BLaER1 treated with 17β-estradiol and CSF1 and Interleukin-3, amounts not matched to agents 10 nM and 100 nM (cell line): ENCODE measurements around the gene TMEM116.

Source experiments
- H3K27ac ChIP-seq, 11 experiments: shearing (Covaris generic); formaldehyde crosslinking; 2 replicates each; pipeline ENCODE4 v1.8.1; 2022
- H3K27me3 ChIP-seq, 11 experiments: shearing (Covaris generic); formaldehyde crosslinking; 2 replicates each; pipeline ENCODE4 v1.8.1; 2022
- H3K36me3 ChIP-seq, 11 experiments: shearing (Covaris generic); formaldehyde crosslinking; 2 replicates each; pipeline ENCODE4 v1.8.1; 2022
- H3K4me1 ChIP-seq, 10 experiments: shearing (Covaris generic); formaldehyde crosslinking; 2 replicates each; pipeline ENCODE4 v1.8.1; 2022
- H3K4me2 ChIP-seq, 11 experiments: shearing (Covaris generic); formaldehyde crosslinking; 2 replicates each; pipeline ENCODE4 v1.8.1; 2022
- H3K4me3 ChIP-seq, 10 experiments: shearing (Covaris generic); formaldehyde crosslinking; 2 replicates each; pipeline ENCODE4 v1.8.1; 2022
- H3K9ac ChIP-seq, 11 experiments: shearing (Covaris generic); formaldehyde crosslinking; 2 replicates each; pipeline ENCODE4 v1.8.1; 2022
- H3K9me3 ChIP-seq, 11 experiments: shearing (Covaris generic); formaldehyde crosslinking; replicated peaks in 1 of 11; 2 replicates each; pipeline ENCODE4 v1.8.1; 2022
- H4K20me1 ChIP-seq, 11 experiments: shearing (Covaris generic); formaldehyde crosslinking; 2 replicates each; pipeline ENCODE4 v1.8.1; 2022
- Cebpa-rat ChIP-seq, 11 experiments: shearing (Covaris generic); IDR thresholded peaks; 2 replicates each; pipeline ENCODE4 v1.8.1; 2022

The TMEM116 gene

GRCh38 chr12:112029301-112029700 is 16.3 kb upstream of the TMEM116 start:
- H3K4me1 ChIP-seq, result peaks cover 8 to 31% (median 19%) of the 10 kb centered on the region in 10 experiments
- H3K9ac ChIP-seq, result no peak overlapping the region
- no peaks in the 10 kb centered on the region for H3K9me3 ChIP-seq
- peak overlapping the region in 6 of 11 experiments; percentile 6 to 47 (median 32); a peak in 8 of 22 replicates for H3K4me2 ChIP-seq
- H3K27ac ChIP-seq, result 0 out of 22 replicates have a peak overlapping the region, but pooled peaks of 1 of the 11 experiments have one; percentile 26
- peaks cover 59 to 98% (median 86%) of the 10 kb centered on the region in 11 experiments for H3K36me3 ChIP-seq
- no peak for TF ChIP-seq Cebpa-rat (IDR thresholded peaks at IDR 0.05)
- no peaks in the 10 kb centered on the region for H3K27me3 ChIP-seq
- peaks cover 0 to 37% (median 17%) of the 10 kb centered on the region in 11 experiments; a peak in 12 of 22 replicates for H4K20me1 ChIP-seq
- H3K4me3 ChIP-seq, result no peak overlapping the region

DNA sequence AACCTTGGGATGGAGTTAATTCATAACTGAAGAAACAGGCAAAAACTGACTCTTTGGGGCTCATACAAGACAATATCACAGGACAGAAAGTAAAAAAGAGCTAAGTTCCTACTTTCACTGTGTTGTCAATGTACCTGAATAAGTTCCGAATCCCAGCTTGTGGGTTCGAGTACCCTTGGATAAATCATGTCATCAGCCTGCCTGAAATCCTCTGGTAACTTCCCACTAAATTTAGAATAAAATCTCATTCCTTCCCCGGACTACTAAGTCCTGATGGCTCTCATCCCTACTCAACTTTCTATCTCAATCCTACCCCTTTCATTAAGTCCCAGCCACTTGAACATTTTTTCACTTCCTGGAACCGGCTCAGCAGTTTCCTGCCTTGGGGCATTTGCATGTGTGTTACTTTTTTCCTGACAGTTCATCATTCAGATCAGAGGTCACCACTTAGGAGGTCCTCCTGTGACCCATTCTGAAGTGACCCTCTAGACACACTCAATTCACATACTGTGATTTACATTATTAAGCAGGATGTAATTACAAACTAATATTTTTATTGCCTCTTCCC is 12.9 kb upstream of the TMEM116 start:
- H3K4me3 ChIP-seq, result no peak overlapping the region
- no peak overlapping the region for H3K9ac ChIP-seq
- H3K27ac ChIP-seq, result peak overlapping the region in 4 of 11 experiments; percentile 6 to 47 (median 24); a peak in 6 of 22 replicates

GRCh38 chr12:112023759-112024396 is 10.9 kb upstream of the TMEM116 start:
- H3K4me3 ChIP-seq, result no peak overlapping the region
- TF ChIP-seq Cebpa-rat (IDR thresholded peaks at IDR 0.05), result no peak
- H3K27ac ChIP-seq, result no peak overlapping the region
- H3K9me3 ChIP-seq, result no peaks in the 10 kb centered on the region
- H3K36me3 ChIP-seq, result peaks cover 65 to 98% (median 86%) of the 10 kb centered on the region in 11 experiments
- no peak overlapping the region for H3K9ac ChIP-seq
- H4K20me1 ChIP-seq, result peaks cover 40 to 89% (median 59%) of the 10 kb centered on the region in 11 experiments; a peak in 21 of 22 replicates
- peaks cover 8 to 19% (median 15%) of the 10 kb centered on the region in 10 experiments for H3K4me1 ChIP-seq
- no peaks in the 10 kb centered on the region for H3K27me3 ChIP-seq
- no peak overlapping the region for H3K4me2 ChIP-seq

More for the DNA sequence above, 12.9 kb upstream of the TMEM116 start:
- H4K20me1 ChIP-seq, result peaks cover 20 to 71% (median 45%) of the 10 kb centered on the region in 11 experiments; a peak in 21 of 22 replicates
- H3K27me3 ChIP-seq, result no peaks in the 10 kb centered on the region
- no peak for TF ChIP-seq Cebpa-rat (IDR thresholded peaks at IDR 0.05)
- H3K9me3 ChIP-seq, result no peaks in the 10 kb centered on the region
- H3K36me3 ChIP-seq, result peaks cover 62 to 98% (median 86%) of the 10 kb centered on the region in 11 experiments
- peak overlapping the region in 9 of 11 experiments; percentile 17 to 76 (median 27); a peak in 16 of 22 replicates for H3K4me2 ChIP-seq
- peaks cover 8 to 31% (median 19%) of the 10 kb centered on the region in 10 experiments for H3K4me1 ChIP-seq

DNA sequence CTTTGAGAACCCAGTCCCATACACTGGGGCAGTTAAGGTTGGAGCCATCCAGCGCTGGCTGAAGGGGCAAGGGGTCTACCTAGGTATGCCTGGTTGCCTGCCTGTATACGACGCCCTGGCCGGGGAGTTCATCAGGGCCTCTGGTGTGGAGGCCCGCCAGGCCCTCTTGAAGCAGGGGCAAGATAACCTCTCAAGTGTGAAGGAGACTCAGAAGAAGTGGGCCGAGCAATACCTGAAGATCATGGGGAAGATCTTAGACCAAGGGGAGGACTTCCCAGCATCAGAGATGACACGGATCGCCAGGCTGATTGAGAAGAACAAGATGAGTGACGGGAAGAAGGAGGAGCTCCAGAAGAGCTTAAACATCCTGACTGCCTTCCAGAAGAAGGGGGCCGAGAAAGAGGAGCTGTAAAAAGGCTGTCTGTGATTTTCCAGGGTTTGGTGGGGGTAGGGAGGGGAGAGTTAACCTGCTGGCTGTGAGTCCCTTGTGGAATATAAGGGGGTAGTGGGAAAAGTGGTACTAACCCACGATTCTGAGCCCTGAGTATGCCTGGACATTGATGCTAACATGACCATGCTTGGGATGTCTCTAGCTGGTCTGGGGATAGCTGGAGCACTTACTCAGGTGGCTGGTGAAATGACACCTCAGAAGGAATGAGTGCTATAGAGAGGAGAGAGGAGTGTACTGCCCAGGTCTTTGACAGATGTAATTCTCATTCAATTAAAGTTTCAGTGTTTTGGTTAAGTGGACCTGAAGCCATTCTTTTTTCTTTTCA is 9.5 kb upstream of the TMEM116 start:
- no peaks in the 10 kb centered on the region for H3K9me3 ChIP-seq
- no peak overlapping the region; a peak in 1 of 22 replicates for H3K27ac ChIP-seq
- H4K20me1 ChIP-seq, result peaks cover 50 to 89% (median 74%) of the 10 kb centered on the region in 11 experiments; a peak in 21 of 22 replicates
- no peak overlapping the region for H3K4me3 ChIP-seq
- no peak overlapping the region for H3K4me2 ChIP-seq
- TF ChIP-seq Cebpa-rat (IDR thresholded peaks at IDR 0.05), result no peak
- no peaks in the 10 kb centered on the region for H3K27me3 ChIP-seq
- peaks cover 8 to 23% (median 15%) of the 10 kb centered on the region in 10 experiments for H3K4me1 ChIP-seq
- H3K36me3 ChIP-seq, result peaks cover 63 to 98% (median 85%) of the 10 kb centered on the region in 11 experiments
- no peak overlapping the region for H3K9ac ChIP-seq

DNA sequence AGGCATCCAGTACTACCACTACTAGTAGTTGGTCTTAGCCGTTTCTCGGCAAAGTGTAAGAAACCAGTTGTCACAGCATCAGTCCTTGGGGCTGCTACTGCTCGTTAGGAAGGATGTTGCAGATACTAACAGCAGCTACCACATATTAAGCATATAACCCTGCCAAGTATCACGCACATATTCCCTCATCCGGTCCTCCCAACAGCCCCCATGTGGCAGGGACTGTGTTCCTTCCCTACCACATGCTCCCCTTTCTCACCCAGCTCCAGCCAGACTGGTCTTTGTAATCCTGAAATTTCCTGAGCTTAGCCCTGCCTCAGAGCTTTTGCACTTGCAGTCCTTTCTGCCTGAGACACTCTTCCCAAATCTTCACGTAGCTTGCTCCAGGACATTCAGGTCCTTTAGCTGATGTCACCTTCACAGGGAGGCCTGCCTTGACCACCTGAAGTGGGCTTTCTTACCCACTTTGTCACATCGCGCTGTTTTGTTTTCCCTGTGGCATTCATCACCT is 8.0 kb upstream of the TMEM116 start:
- H4K20me1 ChIP-seq, result peaks cover 64 to 97% (median 85%) of the 10 kb centered on the region in 11 experiments; a peak in 21 of 22 replicates
- no peaks in the 10 kb centered on the region for H3K27me3 ChIP-seq
- H3K9ac ChIP-seq, result peak overlapping the region in 1 of 11 experiments; percentile 7; a peak in 2 of 22 replicates
- H3K9me3 ChIP-seq, result peaks cover 0 to 4% (median 1%) of the 10 kb centered on the region in 11 experiments; a peak in 7 of 22 replicates
- no peak overlapping the region for H3K27ac ChIP-seq
- TF ChIP-seq Cebpa-rat (IDR thresholded peaks at IDR 0.05), result no peak
- peaks cover 74 to 100% (median 94%) of the 10 kb centered on the region in 11 experiments for H3K36me3 ChIP-seq
- peaks cover 5 to 21% (median 8%) of the 10 kb centered on the region in 10 experiments for H3K4me1 ChIP-seq
- no peak overlapping the region for H3K4me2 ChIP-seq
- no peak overlapping the region for H3K4me3 ChIP-seq

- Histone ChIP-seq H3K27me3 (no peaks in the 10 kb centered on the region), H3K4me1 (peaks cover 10 to 32% (median 20%) of the 10 kb centered on the region in 10 experiments), H3K27ac (0 out of 22 replicates have a peak overlapping the region, but pooled peaks of 1 of the 11 experiments have one; percentile 1), H3K36me3 (peaks cover 69 to 87% (median 82%) of the 10 kb centered on the region in 11 experiments), H3K9ac (no peak overlapping the region), H3K4me3 (no peak overlapping the region), H4K20me1 (peaks cover 74 to 97% (median 89%) of the 10 kb centered on the region in 11 experiments; a peak in 21 of 22 replicates), H3K9me3 (peaks cover 0 to 8% (median 4%) of the 10 kb centered on the region in 11 experiments; a peak in 7 of 22 replicates), H3K4me2 (no peak overlapping the region)
- TF ChIP-seq Cebpa-rat (IDR thresholded peaks at IDR 0.05), result no peak
Measured at GRCh38 chr12:112018571-112019237, 5.7 kb upstream of the TMEM116 start.

DNA sequence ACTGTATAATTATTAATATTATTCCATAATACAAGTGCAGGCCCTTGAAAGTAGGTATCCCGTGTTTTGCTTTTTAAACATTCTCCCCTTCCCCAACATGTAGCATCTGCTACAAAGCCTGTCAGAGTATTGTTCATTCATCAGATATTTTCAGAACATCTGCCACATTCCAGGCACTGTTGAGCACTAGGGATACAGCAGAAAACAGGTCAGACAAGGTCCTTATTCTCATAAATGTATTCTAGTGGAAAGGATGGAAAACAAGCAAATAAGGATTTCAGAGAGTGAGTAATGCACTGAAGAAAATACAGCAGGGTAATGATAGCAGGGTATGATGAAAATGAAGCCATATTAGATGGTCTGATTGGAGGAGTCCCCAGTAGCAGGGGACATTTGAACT is 4.1 kb upstream of the TMEM116 start:
- Histone ChIP-seq H3K9me3 (peaks cover 0 to 8% (median 4%) of the 10 kb centered on the region in 11 experiments; a peak in 7 of 22 replicates), H4K20me1 (peaks cover 61 to 82% (median 74%) of the 10 kb centered on the region in 11 experiments; a peak in 21 of 22 replicates), H3K27me3 (no peaks in the 10 kb centered on the region), H3K4me3 (no peak overlapping the region), H3K9ac (0 out of 22 replicates have a peak overlapping the region, but pooled peaks of 1 of the 11 experiments have one; percentile 9), H3K4me1 (peaks cover 17 to 41% (median 28%) of the 10 kb centered on the region in 10 experiments), H3K4me2 (no peak overlapping the region), H3K27ac (peak overlapping the region in 1 of 11 experiments; percentile 35; a peak in 1 of 22 replicates), H3K36me3 (peaks cover 53 to 70% (median 66%) of the 10 kb centered on the region in 11 experiments)
- no peak for TF ChIP-seq Cebpa-rat (IDR thresholded peaks at IDR 0.05)
